HepG2 (cell line): ENCODE measurements around the gene MTA1. TPM values are rescaled to one million over a fixed set of nuclear protein-coding genes. Genes with fewer than 3 reads are reported as not detected.

Experiments used
- ARID3A ChIP-seq: IDR thresholded peaks from 2 replicates; pipeline ENCODE4 v1.6.1; 2012; ENCODE audit warnings: low read depth, low read length, improper control_type of control experiment
- ARID4A ChIP-seq: sonication (generic); formaldehyde crosslinking; IDR thresholded peaks from 2 replicates; pipeline ENCODE4 v1.5.0; 2020; ENCODE audit warnings: mild to moderate bottlenecking, missing genetic modification reagents, borderline replicate concordance
- EEA1 ChIP-seq: sonication (generic); formaldehyde crosslinking; IDR thresholded peaks from 2 replicates; pipeline ENCODE4 v1.5.1; 2020; ENCODE audit warnings: mild to moderate bottlenecking, missing genetic modification reagents, borderline replicate concordance
- HCFC1 ChIP-seq: fragments of 150-350 bp; IDR thresholded peaks from 2 replicates; pipeline ENCODE4 v1.6.1; 2014; ENCODE audit warnings: low read depth, low read length
- HDAC6 ChIP-seq: fragments of 200-600 bp; sonication (generic); IDR thresholded peaks from 2 replicates; pipeline ENCODE4 v1.7.0; 2017; ENCODE audit warnings: mild to moderate bottlenecking, antibody characterized with exemption, low read length, low read depth
- HNF4A ChIP-seq: sonication (generic); formaldehyde crosslinking; IDR thresholded peaks from 2 replicates; pipeline ENCODE4 v1.4.0; 2020; ENCODE audit warnings: missing genetic modification reagents
- HNRNPL ChIP-seq: fragments of 200-400 bp; formaldehyde crosslinking; IDR thresholded peaks from 2 replicates; pipeline ENCODE4 v1.6.1; 2017; ENCODE audit warnings: mild to moderate bottlenecking, low read depth, low read length
- MED8 ChIP-seq: sonication (generic); formaldehyde crosslinking; IDR thresholded peaks from 2 replicates; pipeline ENCODE4 v1.8.1; 2023; ENCODE audit warnings: mild to moderate bottlenecking, missing genetic modification reagents; ENCODE audit not compliant: insufficient replicate concordance
- RBM22 ChIP-seq: fragments of 200-400 bp; formaldehyde crosslinking; optimal IDR thresholded peaks from 2 replicates; pipeline ENCODE3; 2017; ENCODE audit warnings: mild to moderate bottlenecking, low read length, moderate library complexity
- RCOR2 ChIP-seq: IDR thresholded peaks from 2 replicates; pipeline ENCODE4 v1.6.1; 2016; ENCODE audit warnings: missing biosample characterization, missing genetic modification reagents
- ZMAT3 ChIP-seq: sonication (generic); formaldehyde crosslinking; conservative IDR thresholded peaks from 2 replicates; pipeline ENCODE4 v1.7.0; 2021; ENCODE audit warnings: missing genetic modification reagents
- ZNF124 ChIP-seq: sonication (generic); formaldehyde crosslinking; IDR thresholded peaks from 2 replicates; pipeline ENCODE4 v1.4.0; 2020; ENCODE audit warnings: missing genetic modification reagents
- ZNF138 ChIP-seq: sonication (generic); formaldehyde crosslinking; IDR thresholded peaks from 2 replicates; pipeline ENCODE4 v1.5.0; 2020; ENCODE audit warnings: mild to moderate bottlenecking, low read depth, missing genetic modification reagents
- ZNF329 ChIP-seq: sonication (generic); formaldehyde crosslinking; IDR thresholded peaks from 2 replicates; pipeline ENCODE4 v1.9.0; 2021; ENCODE audit warnings: low read depth, mild to moderate bottlenecking, missing genetic modification reagents
- ZNF33B ChIP-seq: sonication (generic); formaldehyde crosslinking; IDR thresholded peaks from 2 replicates; pipeline ENCODE4 v1.5.1; 2020; ENCODE audit warnings: mild to moderate bottlenecking, missing genetic modification reagents
- polyA plus RNA-seq, 8 experiments: library from polyadenylated mRNA; depleted of rRNA in 3 of 8; stranded (reverse) in 7 of 8; unstranded in 1 of 8; fragments of >200 nt; fragmentation: Illumina TruSeq in 4 of 8; extraction: Trizol in 4 of 8; gene quantifications; 2 replicates each; pipeline versions ENCODE4 v1.2.1 to v1.2.3, GENCODE V29; 2011 to 2016; ENCODE audit warnings: low read depth in 4 of 8, missing spikeins in 1 of 8, mixed read lengths in 1 of 8; ENCODE audit not compliant: insufficient read depth in 1 of 8
- total RNA-seq, 5 experiments: library from RNA; depleted of rRNA; stranded (reverse); fragments of >200 nt; fragmentation: Illumina TruSeq; extraction: Trizol; gene quantifications; 2 replicates each; pipeline ENCODE4 v1.2.3, GENCODE V29; 2016; ENCODE audit warnings: low read depth in 1 of 5
- TF ChIP-seq, protein P1 (sequence below): sonication (generic); formaldehyde crosslinking; conservative IDR thresholded peaks from 2 replicates; pipeline ENCODE4 v1.4.0; 2020; ENCODE audit warnings: missing genetic modification reagents
- TF ChIP-seq, protein P2 (sequence below): sonication (generic); formaldehyde crosslinking; IDR thresholded peaks from 2 replicates; pipeline ENCODE4 v1.4.0; 2020; ENCODE audit warnings: mild to moderate bottlenecking, missing genetic modification reagents, borderline replicate concordance
- TF ChIP-seq, protein P3 (sequence below): sonication (generic); formaldehyde crosslinking; IDR thresholded peaks from 2 replicates; pipeline ENCODE4 v1.9.0; 2022; ENCODE audit warnings: low read depth, missing genetic modification reagents

Gene MTA1
- total and polyA plus RNA-seq, 2 of the 13 experiments (the other 11 are each of a cell fraction or from before 2014, with no cell fraction given) = 35.2 to 85.8 TPM

- TF ChIP-seq, protein P1, sequence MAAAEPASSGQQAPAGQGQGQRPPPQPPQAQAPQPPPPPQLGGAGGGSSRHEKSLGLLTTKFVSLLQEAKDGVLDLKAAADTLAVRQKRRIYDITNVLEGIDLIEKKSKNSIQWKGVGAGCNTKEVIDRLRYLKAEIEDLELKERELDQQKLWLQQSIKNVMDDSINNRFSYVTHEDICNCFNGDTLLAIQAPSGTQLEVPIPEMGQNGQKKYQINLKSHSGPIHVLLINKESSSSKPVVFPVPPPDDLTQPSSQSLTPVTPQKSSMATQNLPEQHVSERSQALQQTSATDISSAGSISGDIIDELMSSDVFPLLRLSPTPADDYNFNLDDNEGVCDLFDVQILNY (CRISPR knock-in tag) = no peak
- TF ChIP-seq, protein P2, sequence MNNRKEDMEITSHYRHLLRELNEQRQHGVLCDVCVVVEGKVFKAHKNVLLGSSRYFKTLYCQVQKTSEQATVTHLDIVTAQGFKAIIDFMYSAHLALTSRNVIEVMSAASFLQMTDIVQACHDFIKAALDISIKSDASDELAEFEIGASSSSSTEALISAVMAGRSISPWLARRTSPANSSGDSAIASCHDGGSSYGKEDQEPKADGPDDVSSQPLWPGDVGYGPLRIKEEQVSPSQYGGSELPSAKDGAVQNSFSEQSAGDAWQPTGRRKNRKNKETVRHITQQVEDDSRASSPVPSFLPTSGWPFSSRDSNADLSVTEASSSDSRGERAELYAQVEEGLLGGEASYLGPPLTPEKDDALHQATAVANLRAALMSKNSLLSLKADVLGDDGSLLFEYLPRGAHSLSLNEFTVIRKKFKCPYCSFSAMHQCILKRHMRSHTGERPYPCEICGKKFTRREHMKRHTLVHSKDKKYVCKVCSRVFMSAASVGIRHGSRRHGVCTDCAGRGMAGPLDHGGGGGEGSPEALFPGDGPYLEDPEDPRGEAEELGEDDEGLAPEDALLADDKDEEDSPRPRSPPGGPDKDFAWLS (CRISPR knock-in tag) = no peak
- TF ChIP-seq EEA1 (CRISPR knock-in tag) (peak; percentile 28; the same call in 1 of the 2 replicates), RCOR2 (CRISPR knock-in tag) (no peak), HNRNPL (peak; percentile 95), ARID3A (no peak), HCFC1 (no peak), ZMAT3 (0 out of 2 replicates have a peak, but pooled peaks have one; percentile 53), ZNF33B (CRISPR knock-in tag) (no peak), RBM22 (no peak), ARID4A (CRISPR knock-in tag) (no peak), HDAC6 (no peak), ZNF124 (no peak), ZNF138 (CRISPR knock-in tag) (0 out of 2 replicates have a peak, but pooled peaks have one; percentile 19), MED8 (CRISPR knock-in tag) (peak; percentile 24), HNF4A (CRISPR knock-in tag) (0 out of 2 replicates have a peak, but pooled peaks have one; percentile 5), ZNF329 (CRISPR knock-in tag) (no peak)
- TF ChIP-seq, protein P3, sequence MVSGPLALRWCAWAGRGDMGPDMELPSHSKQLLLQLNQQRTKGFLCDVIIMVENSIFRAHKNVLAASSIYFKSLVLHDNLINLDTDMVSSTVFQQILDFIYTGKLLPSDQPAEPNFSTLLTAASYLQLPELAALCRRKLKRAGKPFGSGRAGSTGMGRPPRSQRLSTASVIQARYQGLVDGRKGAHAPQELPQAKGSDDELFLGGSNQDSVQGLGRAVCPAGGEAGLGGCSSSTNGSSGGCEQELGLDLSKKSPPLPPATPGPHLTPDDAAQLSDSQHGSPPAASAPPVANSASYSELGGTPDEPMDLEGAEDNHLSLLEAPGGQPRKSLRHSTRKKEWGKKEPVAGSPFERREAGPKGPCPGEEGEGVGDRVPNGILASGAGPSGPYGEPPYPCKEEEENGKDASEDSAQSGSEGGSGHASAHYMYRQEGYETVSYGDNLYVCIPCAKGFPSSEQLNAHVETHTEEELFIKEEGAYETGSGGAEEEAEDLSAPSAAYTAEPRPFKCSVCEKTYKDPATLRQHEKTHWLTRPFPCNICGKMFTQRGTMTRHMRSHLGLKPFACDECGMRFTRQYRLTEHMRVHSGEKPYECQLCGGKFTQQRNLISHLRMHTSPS (CRISPR knock-in tag) = peak; percentile 60; the same call in 1 of the 2 replicates
Observed at GRCh38 chr14:105497671-105498429, 78.2 kb downstream of the MTA1 start (continued).
